Hepatocyte (in vitro differentiated cells): ENCODE results near the gene PECR. TPM values are rescaled to one million over a fixed set of nuclear protein-coding genes. Genes with fewer than 3 reads are reported as not detected.
"Not testable (repeated sequence)": the region's sequence is repeated elsewhere in the genome, so short reads cannot be mapped to it uniquely, and the experiment has no call there.

ENCODE experiments used
- DNase-seq: peaks from one replicate; pipeline ENCODE4 v3.0.0-alpha.2; 2016; ENCODE audit warnings: low spot score
- H2AFZ ChIP-seq: fragments of 200-600 bp; sonication (generic); 2 replicates; pipeline ENCODE4 v1.6.0; 2016; ENCODE audit warnings: antibody characterized with exemption, mild to moderate bottlenecking
- H3K27ac ChIP-seq: fragments of 200-600 bp; sonication (generic); 2 replicates; pipeline ENCODE4 v1.5.1; 2016; ENCODE audit warnings: mild to moderate bottlenecking
- H3K27me3 ChIP-seq: fragments of 200-600 bp; sonication (generic); 2 replicates; pipeline ENCODE4 v1.6.1; 2016
- H3K36me3 ChIP-seq: fragments of 200-600 bp; sonication (generic); replicated peaks from 2 replicates; pipeline ENCODE4 v1.5.1; 2016; ENCODE audit warnings: low read depth; ENCODE audit not compliant: insufficient read depth
- H3K4me1 ChIP-seq: fragments of 200-600 bp; sonication (generic); 2 replicates; pipeline ENCODE4 v1.5.1; 2016; ENCODE audit warnings: mild to moderate bottlenecking, moderate library complexity; ENCODE audit not compliant: insufficient read depth
- H3K4me2 ChIP-seq: fragments of 200-600 bp; sonication (generic); 2 replicates; pipeline ENCODE4 v1.6.0; 2016
- H3K4me3 ChIP-seq: fragments of 200-600 bp; sonication (generic); 2 replicates; pipeline ENCODE4 v1.5.1; 2016; ENCODE audit warnings: mild to moderate bottlenecking
- H3K79me2 ChIP-seq: fragments of 200-600 bp; sonication (generic); 2 replicates; pipeline ENCODE4 v1.6.0; 2017; ENCODE audit warnings: mild to moderate bottlenecking
- H3K9me2 ChIP-seq: fragments of 200-600 bp; sonication (generic); replicated peaks from 2 replicates; pipeline ENCODE4 v1.6.0; 2017; ENCODE audit warnings: mild to moderate bottlenecking; ENCODE audit not compliant: insufficient read depth
- H3K9me3 ChIP-seq: fragments of 200-600 bp; sonication (generic); 2 replicates; pipeline ENCODE4 v1.5.1; 2016; ENCODE audit warnings: low read depth, mild to moderate bottlenecking
- H4K20me1 ChIP-seq: fragments of 200-600 bp; sonication (generic); 2 replicates; pipeline ENCODE4 v1.6.0; 2016; ENCODE audit warnings: mild to moderate bottlenecking; ENCODE audit not compliant: insufficient read depth, poor library complexity, severe bottlenecking
- CTCF ChIP-seq: fragments of 200-600 bp; sonication (generic); IDR thresholded peaks from 2 replicates; pipeline ENCODE4 v1.5.1; 2016; ENCODE audit warnings: antibody characterized with exemption, mild to moderate bottlenecking; ENCODE audit not compliant: poor library complexity
- EZH2 ChIP-seq: fragments of 200-600 bp; sonication (generic); IDR thresholded peaks from 2 replicates; pipeline ENCODE4 v1.6.1; 2016; ENCODE audit warnings: antibody characterized with exemption, mild to moderate bottlenecking, borderline replicate concordance
- EZH2phosphoT487 ChIP-seq: fragments of 200-600 bp; sonication (generic); IDR thresholded peaks from one replicate; pipeline ENCODE4 v1.6.1; 2018; ENCODE audit warnings: antibody characterized with exemption, mild to moderate bottlenecking, low read depth, moderate library complexity; ENCODE audit not compliant: unreplicated experiment, severe bottlenecking
- WGBS: methylation state at CpG from one replicate; pipeline ENCODE4 v1.1.6; 2016; ENCODE audit warnings: low lambda C conversion rate; ENCODE audit errors: missing lambda C conversion rate; 5-methylcytosine and 5-hydroxymethylcytosine counted together
- polyA plus RNA-seq: library from polyadenylated mRNA; unstranded; fragments of >200 nt; fragmentation: Nextera tagmentation; extraction: Ambion mirVana; gene quantifications from 2 replicates; pipeline ENCODE4 v1.2.1, GENCODE V29; 2016
- total RNA-seq: library from RNA; depleted of rRNA; stranded (reverse); fragments of >200 nt; gene quantifications from 2 replicates; pipeline ENCODE4 v1.2.3, GENCODE V29; 2014

PECR gene
- total and polyA plus RNA-seq, 2 experiments from 2014 or later: 17.4 to 32.4 TPM

- no peak for TF ChIP-seq EZH2
- no peak for TF ChIP-seq CTCF
- TF ChIP-seq EZH2phosphoT487: no peak
- peak overlapping the region; percentile 85 for H3K4me2 ChIP-seq
- peak overlapping the region; percentile 63 for H2AFZ ChIP-seq
- 14% methylated on average over 6 of the region's 6 CpGs for WGBS
- H3K9me3 ChIP-seq: no peaks in the 10 kb centered on the region
- no peaks in the 10 kb centered on the region for H3K36me3 ChIP-seq
- H3K27me3 ChIP-seq: no peaks in the 10 kb centered on the region
- peak overlapping the region; percentile 68 for H3K27ac ChIP-seq
- no peaks in the 10 kb centered on the region for H4K20me1 ChIP-seq
- peak overlapping the region; percentile 59 for H3K4me3 ChIP-seq
- H3K9me2 ChIP-seq: no peaks in the 10 kb centered on the region
- peaks cover 27% of the 10 kb centered on the region for H3K79me2 ChIP-seq
- H3K4me1 ChIP-seq: no peaks in the 10 kb centered on the region
- peak; percentile 52 for DNase-seq
Observed at GRCh38 chr2:216012133-216012829, 69.3 kb downstream of the PECR start.

- not testable (repeated sequence) for H3K9me2 ChIP-seq, H3K36me3 ChIP-seq, H2AFZ ChIP-seq, DNase-seq, H3K4me1 ChIP-seq, H4K20me1 ChIP-seq, H3K27me3 ChIP-seq, H3K9me3 ChIP-seq, H3K4me2 ChIP-seq, H3K27ac ChIP-seq, H3K4me3 ChIP-seq
- H3K79me2 ChIP-seq: peaks cover 38% of the 10 kb centered on the region
- 96% methylated on average over 2 of the region's 2 CpGs for WGBS
Observed at GRCh38 chr2:216009215-216009614, 72.4 kb downstream of the PECR start.

GRCh38 chr2:216008387-216008786, 73.2 kb downstream of the PECR start:
- peaks cover 45% of the 10 kb centered on the region for H3K79me2 ChIP-seq
- H3K27me3 ChIP-seq: no peaks in the 10 kb centered on the region
- TF ChIP-seq EZH2 (no peak), CTCF (no peak), EZH2phosphoT487 (no peak)
- no peaks in the 10 kb centered on the region for H3K4me1 ChIP-seq
- H3K4me3 ChIP-seq: no peak overlapping the region
- no peak for DNase-seq
- no peak overlapping the region for H3K4me2 ChIP-seq
- H2AFZ ChIP-seq: no peak overlapping the region
- H3K9me2 ChIP-seq: no peaks in the 10 kb centered on the region
- no peak overlapping the region for H3K27ac ChIP-seq
- 91% methylated on average over 3 of the region's 3 CpGs for WGBS
- H4K20me1 ChIP-seq: no peaks in the 10 kb centered on the region
- no peaks in the 10 kb centered on the region for H3K9me3 ChIP-seq
- H3K36me3 ChIP-seq: no peaks in the 10 kb centered on the region

- no peaks in the 10 kb centered on the region for H3K9me2 ChIP-seq
- DNase-seq: no peak
- H3K36me3 ChIP-seq: no peaks in the 10 kb centered on the region
- no peaks in the 10 kb centered on the region for H3K27me3 ChIP-seq
- H3K9me3 ChIP-seq: no peaks in the 10 kb centered on the region
- WGBS: 73% methylated on average over 10 of the region's 10 CpGs
- TF ChIP-seq EZH2phosphoT487 (no peak), CTCF (no peak), EZH2 (no peak)
- no peak overlapping the region for H3K4me2 ChIP-seq
- no peak overlapping the region for H2AFZ ChIP-seq
- no peaks in the 10 kb centered on the region for H3K4me1 ChIP-seq
- no peaks in the 10 kb centered on the region for H4K20me1 ChIP-seq
- H3K79me2 ChIP-seq: peaks cover 46% of the 10 kb centered on the region
- H3K27ac ChIP-seq: no peak overlapping the region
- no peak overlapping the region for H3K4me3 ChIP-seq
Observed at GRCh38 chr2:216006164-216006663, 75.4 kb downstream of the PECR start.
